A549 (cell line): ENCODE results near the gene SLAMF1. TPM values are rescaled to one million over a fixed set of nuclear protein-coding genes. Genes with fewer than 3 reads are reported as not detected.

Source experiments
- ATAC-seq, 2 experiments: fragments of 200-7000 bp in 1 of 2; fragments of >200 bp in 1 of 2; cut with Nextera tagmentation in 1 of 2; cut with Tn5 transposase in 1 of 2; 3 replicates each; pipeline versions ENCODE4 v1.8.0 to v1.9.1; 2018 to 2020; ENCODE audit warnings: mild to moderate bottlenecking in 1 of 2, moderate library complexity in 1 of 2
- CTCF ChIA-PET: fragments of 300-600 bp; sonication (Branson Sonifier 250); formaldehyde crosslinking; extraction: SDS; loops from one replicate; lab custom pipeline; 2021; ENCODE audit warnings: antibody characterized with exemption, inconsistent platforms; lab: Yijun Ruan, JAX
- POLR2A ChIA-PET: fragments of 350-600 bp; formaldehyde crosslinking; extraction: SDS; loops from one replicate; lab custom pipeline; 2021; ENCODE audit warnings: antibody characterized with exemption, inconsistent platforms; lab: Yijun Ruan, JAX
- DNase-seq, 2 experiments: peaks; one replicate each; pipeline versions ENCODE4 v3.0.0 to v3.0.0-alpha.2; 2011 to 2016; ENCODE audit warnings: low read depth in 1 of 2, low spot score in 1 of 2
- FAIRE-seq: peaks from 2 replicates; lab custom pipeline; 2011; peaks lifted over from hg19 to GRCh38; lab: Jason Lieb, UNC
- H3K27ac ChIP-seq, 2 experiments: fragments of >200 bp; sonication (Bioruptor Twin); formaldehyde crosslinking; 3 replicates each; pipeline ENCODE4 v1.5.1; 2016 to 2017
- H3K4me1 ChIP-seq: fragments of >200 bp; sonication (Bioruptor Twin); formaldehyde crosslinking; 3 replicates; pipeline ENCODE4 v1.6.1; 2016
- H3K4me2 ChIP-seq: fragments of >200 bp; sonication (Bioruptor Twin); formaldehyde crosslinking; 3 replicates; pipeline ENCODE4 v1.6.1; 2016
- H3K4me3 ChIP-seq: fragments of >200 bp; sonication (Bioruptor Twin); formaldehyde crosslinking; 3 replicates; pipeline ENCODE4 v1.5.1; 2016
- H3K9me3 ChIP-seq: fragments of >200 bp; sonication (Bioruptor Twin); formaldehyde crosslinking; 3 replicates; pipeline ENCODE4 v1.6.1; 2016
- CEBPB ChIP-seq, 2 experiments: fragments of >200 bp in 1 of 2; sonication (Bioruptor Twin) in 1 of 2; formaldehyde crosslinking in 1 of 2; IDR thresholded peaks; 2 replicates each; pipeline ENCODE4 v1.6.1; 2012 to 2016
- CTCF ChIP-seq: fragments of >200 bp; sonication (Bioruptor Twin); formaldehyde crosslinking; IDR thresholded peaks from 3 replicates; pipeline ENCODE4 v1.5.1; 2016
- EHF ChIP-seq: fragments of 250-450 bp; sonication (Bioruptor Pico); IDR thresholded peaks from 2 replicates; pipeline ENCODE4 v1.5.0; 2020; ENCODE audit warnings: mild to moderate bottlenecking
- ELK1 ChIP-seq: fragments of 150-350 bp; IDR thresholded peaks from 2 replicates; pipeline ENCODE4 v1.6.1; 2014; ENCODE audit warnings: low read depth, mild to moderate bottlenecking, low read length
- ESRRA ChIP-seq: fragments of 150-350 bp; IDR thresholded peaks from 2 replicates; pipeline ENCODE4 v1.6.1; 2014; ENCODE audit warnings: mild to moderate bottlenecking, low read length, borderline replicate concordance
- FOSB ChIP-seq: fragments of 250-450 bp; sonication (Bioruptor Pico); IDR thresholded peaks from 2 replicates; pipeline ENCODE4 v1.5.0; 2020; ENCODE audit warnings: mild to moderate bottlenecking, moderate library complexity
- KDM1A ChIP-seq: fragments of 200-600 bp; sonication (generic); IDR thresholded peaks from 2 replicates; pipeline ENCODE4 v1.6.1; 2016; ENCODE audit warnings: low read depth, mild to moderate bottlenecking
- NPAS2 ChIP-seq: fragments of 250-450 bp; sonication (Bioruptor Pico); IDR thresholded peaks from 2 replicates; pipeline ENCODE4 v1.8.0; 2022; ENCODE audit warnings: mild to moderate bottlenecking, moderate library complexity, borderline replicate concordance
- RCOR1 ChIP-seq: fragments of 150-350 bp; IDR thresholded peaks from 2 replicates; pipeline ENCODE4 v1.6.1; 2014; ENCODE audit warnings: antibody characterized with exemption, low read length, low read depth
- REST ChIP-seq: fragments of 200-600 bp; sonication (generic); IDR thresholded peaks from 2 replicates; pipeline ENCODE4 v1.6.1; 2016; ENCODE audit warnings: antibody characterized with exemption, mild to moderate bottlenecking, moderate library complexity
- RFX5 ChIP-seq: fragments of 450-650 bp; IDR thresholded peaks from 2 replicates; pipeline ENCODE4 v1.7.1; 2014; ENCODE audit warnings: antibody characterized with exemption, mild to moderate bottlenecking, moderate library complexity
- SMC3 ChIP-seq: fragments of >200 bp; sonication (Bioruptor Twin); formaldehyde crosslinking; IDR thresholded peaks from 3 replicates; pipeline ENCODE4 v1.6.1; 2018; ENCODE audit warnings: inconsistent platforms
- WGBS: methylation state at CpG from one replicate; pipeline ENCODE4 v1.1.6; 2017; ENCODE audit errors: missing lambda C conversion rate; 5-methylcytosine and 5-hydroxymethylcytosine counted together
- polyA plus RNA-seq, 4 experiments: library from polyadenylated mRNA; depleted of rRNA in 3 of 4; stranded (reverse); fragments of >200 nt; fragmentation: RNase III in 1 of 4; extraction: RNeasy Plus Mini Kit Qiagen cat#74134 plus additional on column Dnase treatment in 1 of 4; gene quantifications; 2 replicates in 3 of 4; 3 replicates in 1 of 4; pipeline ENCODE4 v1.2.3, GENCODE V29; 2011 to 2017

SLAMF1 gene
- polyA plus RNA-seq, 2 of the 4 experiments (the other 2 are of a cell fraction): not detected

GRCh38 chr1:160620942-160621632 lies 25.8 kb downstream of the SLAMF1 start (continued):
- TF ChIP-seq CTCF (no peak), RCOR1 (no peak)

GRCh38 chr1:160619742-160620277 lies 27.0 kb downstream of the SLAMF1 start:
- no peak overlapping the region for H3K27ac ChIP-seq
- no peaks in the 10 kb centered on the region for H3K4me1 ChIP-seq
- H3K9me3 ChIP-seq: no peaks in the 10 kb centered on the region; the same call in 2 of the 3 replicates
- DNase-seq (no peak), ATAC-seq (no peak), FAIRE-seq (no peak)
- H3K4me2 ChIP-seq: no peak overlapping the region
- POLR2A ChIA-PET: no interaction called here
- WGBS: 50% methylated on average over 4 of the region's 4 CpGs
- H3K4me3 ChIP-seq: no peak overlapping the region
- no peak for TF ChIP-seq EHF
- TF ChIP-seq RFX5: no peak
- no peak for TF ChIP-seq ESRRA
- TF ChIP-seq REST: no peak
- no peak for TF ChIP-seq NPAS2 (CRISPR knock-in tag)
- no peak for TF ChIP-seq KDM1A
- TF ChIP-seq FOSB (CRISPR knock-in tag): no peak
- TF ChIP-seq CEBPB (IDR thresholded peaks at IDR 0.05): no peak
- TF ChIP-seq ELK1: no peak
- CTCF ChIA-PET: interaction anchor here (0.7 to 1.5 kb wide), 6 partner anchors 10 to 1213 kb away, joined by 3 to 4 read pairs (median 3); no protein-coding TSS in a partner anchor

- ATAC-seq: peak in 1 of 2 experiments; percentile 53; a peak in 2 of 6 replicates
- no peak overlapping the region for H3K4me3 ChIP-seq
- ChIA-PET POLR2A (no interaction called here), CTCF (interaction anchor here (0.7 to 1.5 kb wide), 6 partner anchors 11 to 1212 kb away, joined by 3 to 4 read pairs (median 3); no protein-coding TSS in a partner anchor)
- no peak for TF ChIP-seq SMC3
- peak; percentile 13; the same call in 1 of the 3 replicates for TF ChIP-seq CTCF
- no peaks in the 10 kb centered on the region; the same call in 2 of the 3 replicates for H3K9me3 ChIP-seq
- H3K4me2 ChIP-seq: no peak overlapping the region
- no peaks in the 10 kb centered on the region for H3K4me1 ChIP-seq
- DNase-seq: peak; percentile 31 to 51
- no peak overlapping the region for H3K27ac ChIP-seq
- no peak for FAIRE-seq
- WGBS: 33% methylated on average over 3 of the region's 3 CpGs
These were observed 28.0 kb downstream of the SLAMF1 start for GRCh38 chr1:160618763-160619274.
